ENCODE results near the gene ARHGAP24.

Gene ARHGAP24

DNA sequence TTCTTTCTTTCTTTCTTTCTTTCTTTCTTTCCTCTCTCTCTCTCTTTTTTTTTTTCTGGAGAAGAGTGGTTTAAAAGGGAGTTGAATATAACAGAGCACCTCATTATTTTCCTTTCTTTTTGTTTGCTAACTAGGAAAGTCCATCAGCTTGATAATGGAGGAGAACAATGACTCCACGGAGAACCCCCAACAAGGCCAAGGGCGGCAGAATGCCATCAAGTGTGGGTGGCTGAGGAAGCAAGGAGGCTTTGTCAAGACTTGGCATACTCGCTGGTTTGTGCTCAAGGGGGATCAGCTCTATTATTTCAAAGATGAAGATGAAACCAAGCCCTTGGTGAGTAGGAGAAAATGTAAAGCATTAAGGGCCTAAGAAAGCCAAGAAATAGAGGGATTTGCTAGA lies 95.4 kb downstream of the ARHGAP24 start:
- Histone ChIP-seq H3K4me1 (ENCODE audit: control insufficient read depth, insufficient read depth, low read length) (peaks cover 5% of the 10 kb centered on the region), H3K27me3 (ENCODE audit: control insufficient read depth, insufficient read depth, low read length) (no peaks in the 10 kb centered on the region), H3K9me3 (ENCODE audit: control insufficient read depth, low read length) (no peaks in the 10 kb centered on the region), H3K36me3 (ENCODE audit: control insufficient read depth, insufficient read depth, low read length) (no peaks in the 10 kb centered on the region), H3K9ac (ENCODE audit: low read length) (no peak overlapping the region), H3K4me3 (ENCODE audit: low read length) (no peak overlapping the region)

GRCh38 chr4:85571008-85571407 lies 96.1 kb downstream of the ARHGAP24 start:
- no peaks in the 10 kb centered on the region for H3K36me3 ChIP-seq (ENCODE audit: control insufficient read depth, insufficient read depth, low read length)
- H3K9me3 ChIP-seq (ENCODE audit: control insufficient read depth, low read length) = no peaks in the 10 kb centered on the region
- H3K4me3 ChIP-seq (ENCODE audit: low read length) = no peak overlapping the region
- no peaks in the 10 kb centered on the region for H3K27me3 ChIP-seq (ENCODE audit: control insufficient read depth, insufficient read depth, low read length)
- peaks cover 5% of the 10 kb centered on the region for H3K4me1 ChIP-seq (ENCODE audit: control insufficient read depth, insufficient read depth, low read length)
- H3K9ac ChIP-seq (ENCODE audit: low read length) = no peak overlapping the region

- Histone ChIP-seq H3K9me3 (ENCODE audit: control insufficient read depth, low read length) (no peaks in the 10 kb centered on the region), H3K4me1 (ENCODE audit: control insufficient read depth, insufficient read depth, low read length) (peaks cover 5% of the 10 kb centered on the region), H3K27me3 (ENCODE audit: control insufficient read depth, insufficient read depth, low read length) (no peaks in the 10 kb centered on the region), H3K4me3 (ENCODE audit: low read length) (no peak overlapping the region), H3K9ac (ENCODE audit: low read length) (no peak overlapping the region), H3K36me3 (ENCODE audit: control insufficient read depth, insufficient read depth, low read length) (no peaks in the 10 kb centered on the region)
These were observed 98.3 kb downstream of the ARHGAP24 start for GRCh38 chr4:85573270-85573669.

- H3K36me3 ChIP-seq (ENCODE audit: control insufficient read depth, insufficient read depth, low read length) = no peaks in the 10 kb centered on the region
- no peaks in the 10 kb centered on the region for H3K27me3 ChIP-seq (ENCODE audit: control insufficient read depth, insufficient read depth, low read length)
- no peaks in the 10 kb centered on the region for H3K4me1 ChIP-seq (ENCODE audit: control insufficient read depth, insufficient read depth, low read length)
- no peak overlapping the region for H3K9ac ChIP-seq (ENCODE audit: low read length)
- no peak overlapping the region for H3K4me3 ChIP-seq (ENCODE audit: low read length)
- H3K9me3 ChIP-seq (ENCODE audit: control insufficient read depth, low read length) = no peaks in the 10 kb centered on the region
These were observed 102.4 kb downstream of the ARHGAP24 start for GRCh38 chr4:85577307-85577706.

DNA sequence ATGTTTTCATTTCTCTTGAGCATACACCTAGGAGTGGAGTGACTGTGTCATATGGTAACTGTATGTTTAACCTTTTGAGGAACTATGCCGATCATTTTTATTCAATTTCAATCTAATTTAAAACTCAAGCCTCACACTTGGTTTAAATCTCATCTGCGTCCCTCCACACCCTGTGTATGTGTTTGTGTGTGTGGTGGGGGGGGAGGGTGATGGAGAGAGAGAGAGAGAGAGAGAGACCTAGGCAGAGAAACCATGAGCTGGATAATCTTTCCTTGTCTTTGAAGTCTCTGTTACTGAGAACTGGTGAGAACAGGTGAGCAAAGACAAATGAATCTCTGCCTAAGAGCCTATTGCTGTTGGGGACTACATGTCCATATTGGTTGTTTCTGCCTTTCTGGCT lies 105.0 kb downstream of the ARHGAP24 start:
- H3K36me3 ChIP-seq (ENCODE audit: control insufficient read depth, insufficient read depth, low read length) = no peaks in the 10 kb centered on the region
- H3K9ac ChIP-seq (ENCODE audit: low read length) = no peak overlapping the region
- no peak overlapping the region for H3K4me3 ChIP-seq (ENCODE audit: low read length)
- H3K4me1 ChIP-seq (ENCODE audit: control insufficient read depth, insufficient read depth, low read length) = no peaks in the 10 kb centered on the region
- no peaks in the 10 kb centered on the region for H3K9me3 ChIP-seq (ENCODE audit: control insufficient read depth, low read length)
- H3K27me3 ChIP-seq (ENCODE audit: control insufficient read depth, insufficient read depth, low read length) = no peaks in the 10 kb centered on the region

DNA sequence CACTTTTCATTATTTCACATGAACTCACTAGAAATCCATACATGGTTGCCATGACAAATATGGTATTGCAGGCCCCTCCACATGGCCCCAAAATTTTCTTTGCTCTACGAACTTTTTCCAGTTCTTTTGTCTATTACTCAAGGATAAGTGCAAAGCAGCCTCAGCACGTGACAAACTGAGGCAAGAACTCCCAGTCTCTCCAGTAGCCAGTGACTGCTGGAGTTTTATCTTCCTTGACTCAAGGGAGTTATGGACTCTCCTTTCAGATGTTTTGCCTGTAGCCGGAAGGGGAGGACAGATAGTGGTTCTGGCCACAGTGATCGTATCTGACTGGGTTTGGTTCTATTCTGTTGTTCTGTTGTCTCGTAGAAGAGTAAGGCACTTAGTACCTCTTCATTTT lies 105.5 kb downstream of the ARHGAP24 start:
- no peak overlapping the region for H3K9ac ChIP-seq (ENCODE audit: low read length)
- H3K36me3 ChIP-seq (ENCODE audit: control insufficient read depth, insufficient read depth, low read length) = no peaks in the 10 kb centered on the region
- no peaks in the 10 kb centered on the region for H3K27me3 ChIP-seq (ENCODE audit: control insufficient read depth, insufficient read depth, low read length)
- H3K4me1 ChIP-seq (ENCODE audit: control insufficient read depth, insufficient read depth, low read length) = no peaks in the 10 kb centered on the region
- no peak overlapping the region for H3K4me3 ChIP-seq (ENCODE audit: low read length)
- no peaks in the 10 kb centered on the region for H3K9me3 ChIP-seq (ENCODE audit: control insufficient read depth, low read length)

DNA sequence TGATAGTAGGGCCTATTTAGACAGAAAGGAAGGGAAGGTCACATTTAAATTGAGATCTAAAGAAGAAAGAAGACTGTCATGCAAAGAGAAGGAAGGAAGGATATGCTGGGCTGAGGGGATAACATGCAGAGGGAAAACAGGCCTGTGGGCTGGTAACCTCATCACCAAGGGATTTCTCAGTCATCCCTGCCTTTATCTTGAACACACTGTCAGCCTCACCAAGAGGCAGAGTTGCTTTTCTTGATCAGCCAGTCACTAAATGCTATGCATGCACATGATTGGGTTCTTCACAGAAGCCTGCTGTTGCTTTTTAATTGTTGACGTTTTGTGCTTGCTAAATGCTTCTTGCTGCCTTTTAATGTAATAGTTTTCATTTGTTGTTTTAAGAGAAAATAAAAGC lies 113.0 kb downstream of the ARHGAP24 start:
- Histone ChIP-seq H3K27me3 (ENCODE audit: control insufficient read depth, insufficient read depth, low read length) (no peaks in the 10 kb centered on the region), H3K4me3 (ENCODE audit: low read length) (no peak overlapping the region), H3K9me3 (ENCODE audit: control insufficient read depth, low read length) (no peaks in the 10 kb centered on the region), H3K9ac (ENCODE audit: low read length) (no peak overlapping the region), H3K4me1 (ENCODE audit: control insufficient read depth, insufficient read depth, low read length) (no peaks in the 10 kb centered on the region), H3K36me3 (ENCODE audit: control insufficient read depth, insufficient read depth, low read length) (no peaks in the 10 kb centered on the region)

DNA sequence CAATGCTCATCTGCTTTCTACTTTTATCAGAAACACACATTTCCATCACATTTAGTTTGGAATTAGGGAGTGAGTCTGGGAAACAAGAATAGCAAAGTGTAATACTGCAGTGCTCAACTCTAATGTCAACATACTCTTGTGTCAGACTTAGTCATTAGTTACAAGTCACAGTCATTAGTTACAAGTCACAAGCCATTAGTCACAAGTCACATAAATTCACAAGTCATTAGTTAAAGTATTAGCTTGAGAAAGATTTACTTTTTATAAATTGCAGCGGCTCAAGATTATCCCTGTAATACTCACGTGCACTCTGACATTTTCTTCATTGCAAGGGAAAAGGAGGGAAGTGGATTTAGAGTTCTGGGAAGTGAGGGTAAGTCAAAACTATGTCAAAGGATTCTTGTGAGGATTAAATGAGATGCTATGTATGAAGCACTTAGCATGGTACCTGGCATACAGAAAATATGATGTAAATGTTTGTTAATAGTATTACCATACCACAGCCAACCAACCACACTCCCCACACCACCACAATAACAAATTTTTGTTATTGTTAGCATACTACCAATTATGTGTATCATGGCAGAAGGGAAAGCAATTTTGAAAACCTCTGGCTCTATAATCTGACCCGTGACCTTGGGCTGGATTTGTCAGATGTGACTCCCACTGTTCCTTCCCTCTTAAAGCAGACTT lies 116.6 kb downstream of the ARHGAP24 start:
- no peaks in the 10 kb centered on the region for H3K9me3 ChIP-seq (ENCODE audit: control insufficient read depth, low read length)
- H3K36me3 ChIP-seq (ENCODE audit: control insufficient read depth, insufficient read depth, low read length) = no peaks in the 10 kb centered on the region
- no peak overlapping the region for H3K4me3 ChIP-seq (ENCODE audit: low read length)
- peaks cover 5% of the 10 kb centered on the region for H3K4me1 ChIP-seq (ENCODE audit: control insufficient read depth, insufficient read depth, low read length)
- no peaks in the 10 kb centered on the region for H3K27me3 ChIP-seq (ENCODE audit: control insufficient read depth, insufficient read depth, low read length)
- H3K9ac ChIP-seq (ENCODE audit: low read length) = no peak overlapping the region

- Histone ChIP-seq H3K36me3 (ENCODE audit: control insufficient read depth, insufficient read depth, low read length) (no peaks in the 10 kb centered on the region), H3K4me1 (ENCODE audit: control insufficient read depth, insufficient read depth, low read length) (peaks cover 5% of the 10 kb centered on the region), H3K9me3 (ENCODE audit: control insufficient read depth, low read length) (no peaks in the 10 kb centered on the region), H3K27me3 (ENCODE audit: control insufficient read depth, insufficient read depth, low read length) (no peaks in the 10 kb centered on the region), H3K9ac (ENCODE audit: low read length) (no peak overlapping the region), H3K4me3 (ENCODE audit: low read length) (no peak overlapping the region)
These were observed 120.3 kb downstream of the ARHGAP24 start for GRCh38 chr4:85595098-85595775.

GRCh38 chr4:85595796-85596559 lies 121.0 kb downstream of the ARHGAP24 start:
- Histone ChIP-seq H3K4me3 (ENCODE audit: low read length) (no peak overlapping the region), H3K4me1 (ENCODE audit: control insufficient read depth, insufficient read depth, low read length) (peaks cover 5% of the 10 kb centered on the region), H3K36me3 (ENCODE audit: control insufficient read depth, insufficient read depth, low read length) (no peaks in the 10 kb centered on the region), H3K9me3 (ENCODE audit: control insufficient read depth, low read length) (no peaks in the 10 kb centered on the region), H3K27me3 (ENCODE audit: control insufficient read depth, insufficient read depth, low read length) (no peaks in the 10 kb centered on the region), H3K9ac (ENCODE audit: low read length) (no peak overlapping the region)

DNA sequence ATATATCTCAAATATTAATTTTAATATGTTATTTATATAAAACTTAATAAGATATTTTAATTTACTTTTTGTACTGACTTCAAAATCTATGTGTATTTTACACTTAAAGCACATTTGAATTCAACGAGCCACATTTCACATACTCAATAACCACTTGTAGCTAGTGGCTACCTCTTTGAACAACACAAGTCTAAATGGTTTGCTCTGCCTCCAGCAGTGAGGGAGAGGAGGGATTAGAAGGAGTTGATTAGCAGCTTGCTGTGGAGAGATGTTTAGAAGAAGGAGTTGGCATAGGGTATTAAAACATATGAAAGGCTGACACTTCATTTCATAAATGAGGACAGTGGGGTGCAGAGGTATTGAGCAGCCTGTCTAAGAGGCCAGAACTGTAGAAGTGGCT lies 124.0 kb downstream of the ARHGAP24 start:
- H3K9me3 ChIP-seq (ENCODE audit: control insufficient read depth, low read length) = no peaks in the 10 kb centered on the region
- H3K4me1 ChIP-seq (ENCODE audit: control insufficient read depth, insufficient read depth, low read length) = peaks cover 5% of the 10 kb centered on the region
- no peak overlapping the region for H3K9ac ChIP-seq (ENCODE audit: low read length)
- H3K27me3 ChIP-seq (ENCODE audit: control insufficient read depth, insufficient read depth, low read length) = no peaks in the 10 kb centered on the region
- no peaks in the 10 kb centered on the region for H3K36me3 ChIP-seq (ENCODE audit: control insufficient read depth, insufficient read depth, low read length)
- no peak overlapping the region for H3K4me3 ChIP-seq (ENCODE audit: low read length)

DNA sequence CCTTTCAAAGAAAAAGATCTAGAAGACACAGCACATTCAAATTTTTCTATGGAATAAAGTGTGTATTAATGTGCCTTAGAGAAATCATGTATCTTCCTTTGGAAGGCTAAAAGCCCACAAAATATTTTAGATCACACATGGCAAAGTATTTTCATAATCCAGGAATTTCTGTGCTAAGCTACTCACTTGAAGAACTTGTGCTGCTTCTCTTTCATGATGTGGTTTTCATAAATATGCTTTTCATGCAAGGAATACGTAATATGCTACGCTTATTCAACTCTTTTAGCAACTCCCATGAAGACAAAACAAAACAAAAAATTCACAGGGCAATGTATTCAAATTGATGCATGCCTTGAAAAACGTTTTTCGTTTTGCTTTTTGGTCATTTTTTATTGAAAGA lies 125.6 kb downstream of the ARHGAP24 start:
- Histone ChIP-seq H3K27me3 (ENCODE audit: control insufficient read depth, insufficient read depth, low read length) (no peaks in the 10 kb centered on the region), H3K36me3 (ENCODE audit: control insufficient read depth, insufficient read depth, low read length) (no peaks in the 10 kb centered on the region), H3K9me3 (ENCODE audit: control insufficient read depth, low read length) (no peaks in the 10 kb centered on the region), H3K4me1 (ENCODE audit: control insufficient read depth, insufficient read depth, low read length) (peaks cover 4% of the 10 kb centered on the region), H3K4me3 (ENCODE audit: low read length) (no peak overlapping the region), H3K9ac (ENCODE audit: low read length) (no peak overlapping the region)
